ENCODE results near the gene PF4V1. TPM values are rescaled to one million over a fixed set of nuclear protein-coding genes. Genes with fewer than 3 reads are reported as not detected.

The PF4V1 gene
- total RNA-seq, 2 donors from 2014 or later, result not detected

DNA sequence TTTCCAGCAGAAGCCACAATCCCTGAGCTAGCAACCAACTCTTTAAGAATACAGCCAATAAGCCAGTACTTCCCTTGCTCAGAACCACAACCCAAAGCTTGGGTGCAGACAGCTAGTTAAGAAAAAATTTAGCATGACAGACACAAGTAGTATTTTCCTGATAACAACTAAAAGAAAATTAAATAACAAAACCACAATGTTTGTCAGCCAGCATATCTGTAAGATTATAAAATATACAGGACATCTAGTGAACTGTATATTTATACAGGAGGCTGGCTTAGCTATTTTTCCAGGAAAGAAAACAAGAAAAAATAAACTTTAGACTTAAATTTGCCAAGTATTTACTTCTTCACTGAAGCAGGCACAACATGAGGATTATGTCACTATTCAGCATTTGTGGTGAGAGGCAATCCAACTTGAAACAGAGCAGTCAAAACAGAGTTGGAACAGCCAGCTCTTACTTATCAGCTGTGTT, 6.6 kb downstream of the PF4V1 start:
- Histone ChIP-seq H3K4me3 (no peak overlapping the region), H3K4me1 (ENCODE audit: control insufficient read depth in 1 of 2, low read depth in 2 of 2) (peaks cover 4 to 13% of the 10 kb centered on the region in 2 donors), H3K27ac (no peak overlapping the region), H3K36me3 (no peaks in the 10 kb centered on the region), H3K27me3 (replicated peaks; ENCODE audit: insufficient read depth) (no peaks in the 10 kb centered on the region), H3K9me3 (no peaks in the 10 kb centered on the region)
- ATAC-seq (ENCODE audit: insufficient number of reproducible peaks, low FRiP score, low read depth) (no peak), DNase-seq (ENCODE audit: low spot score) (no peak)
- TF ChIP-seq, protein P1, sequence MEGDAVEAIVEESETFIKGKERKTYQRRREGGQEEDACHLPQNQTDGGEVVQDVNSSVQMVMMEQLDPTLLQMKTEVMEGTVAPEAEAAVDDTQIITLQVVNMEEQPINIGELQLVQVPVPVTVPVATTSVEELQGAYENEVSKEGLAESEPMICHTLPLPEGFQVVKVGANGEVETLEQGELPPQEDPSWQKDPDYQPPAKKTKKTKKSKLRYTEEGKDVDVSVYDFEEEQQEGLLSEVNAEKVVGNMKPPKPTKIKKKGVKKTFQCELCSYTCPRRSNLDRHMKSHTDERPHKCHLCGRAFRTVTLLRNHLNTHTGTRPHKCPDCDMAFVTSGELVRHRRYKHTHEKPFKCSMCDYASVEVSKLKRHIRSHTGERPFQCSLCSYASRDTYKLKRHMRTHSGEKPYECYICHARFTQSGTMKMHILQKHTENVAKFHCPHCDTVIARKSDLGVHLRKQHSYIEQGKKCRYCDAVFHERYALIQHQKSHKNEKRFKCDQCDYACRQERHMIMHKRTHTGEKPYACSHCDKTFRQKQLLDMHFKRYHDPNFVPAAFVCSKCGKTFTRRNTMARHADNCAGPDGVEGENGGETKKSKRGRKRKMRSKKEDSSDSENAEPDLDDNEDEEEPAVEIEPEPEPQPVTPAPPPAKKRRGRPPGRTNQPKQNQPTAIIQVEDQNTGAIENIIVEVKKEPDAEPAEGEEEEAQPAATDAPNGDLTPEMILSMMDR (IDR thresholded peaks at IDR 0.05), result no peak

DNA sequence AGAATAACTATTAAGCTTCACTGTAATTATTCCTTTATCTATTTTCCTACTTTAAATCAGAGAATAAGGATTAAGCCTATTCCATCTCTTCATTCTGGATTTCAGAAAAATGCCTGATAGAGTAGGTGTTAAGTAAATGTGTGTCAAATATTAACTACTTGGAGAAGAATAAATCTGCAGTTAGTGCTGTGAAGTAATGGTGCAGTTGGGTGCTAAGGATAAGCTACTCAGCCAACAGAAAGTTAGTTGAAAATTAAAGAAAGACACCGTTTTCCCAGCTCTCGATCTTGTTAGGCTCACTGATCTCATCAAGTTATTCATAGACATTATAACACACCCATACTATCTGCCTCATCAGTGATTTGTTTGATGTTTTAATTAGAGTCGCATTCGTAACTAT, 7.1 kb downstream of the PF4V1 start:
- no peak for ATAC-seq (ENCODE audit: insufficient number of reproducible peaks, low FRiP score, low read depth)
- no peaks in the 10 kb centered on the region for H3K36me3 ChIP-seq
- no peak overlapping the region for H3K27ac ChIP-seq

DNA sequence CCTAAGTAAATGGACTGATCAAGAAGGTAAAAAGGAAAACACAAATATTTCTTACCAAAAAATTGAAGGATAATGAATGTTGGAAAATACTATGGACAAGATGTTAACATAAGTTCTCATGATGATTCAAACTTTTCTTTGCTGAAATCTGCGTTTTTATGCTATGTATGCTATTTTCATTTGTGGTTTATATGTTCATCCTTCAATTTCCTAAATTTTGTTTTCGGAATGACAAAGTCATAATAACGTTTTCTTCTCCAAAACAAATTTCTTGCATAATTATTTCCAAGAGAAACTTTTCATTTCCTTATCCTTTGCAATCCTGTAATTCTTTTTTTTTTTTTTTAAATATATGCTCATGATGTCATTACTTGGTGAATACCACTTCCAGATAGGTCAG, 7.8 kb downstream of the PF4V1 start:
- H3K27ac ChIP-seq, result no peak overlapping the region
- H3K36me3 ChIP-seq, result no peaks in the 10 kb centered on the region
- H3K27me3 ChIP-seq (replicated peaks; ENCODE audit: insufficient read depth), result no peaks in the 10 kb centered on the region
- no peak for DNase-seq (ENCODE audit: low spot score)
- H3K4me1 ChIP-seq (ENCODE audit: control insufficient read depth in 1 of 2, low read depth in 2 of 2), result peaks cover 4 to 5% of the 10 kb centered on the region in 2 donors
- TF ChIP-seq, protein P1 (IDR thresholded peaks at IDR 0.05), result no peak
- ATAC-seq (ENCODE audit: insufficient number of reproducible peaks, low FRiP score, low read depth), result no peak
- H3K9me3 ChIP-seq, result no peaks in the 10 kb centered on the region
- no peak overlapping the region for H3K4me3 ChIP-seq

More for the DNA sequence above, 7.1 kb downstream of the PF4V1 start:
- Histone ChIP-seq H3K27me3 (replicated peaks; ENCODE audit: insufficient read depth) (no peaks in the 10 kb centered on the region), H3K4me3 (no peak overlapping the region), H3K9me3 (no peaks in the 10 kb centered on the region), H3K4me1 (ENCODE audit: control insufficient read depth in 1 of 2, low read depth in 2 of 2) (peaks cover 4 to 12% of the 10 kb centered on the region in 2 donors)
- no peak for DNase-seq (ENCODE audit: low spot score)
- TF ChIP-seq, protein P1 (IDR thresholded peaks at IDR 0.05), result no peak

DNA sequence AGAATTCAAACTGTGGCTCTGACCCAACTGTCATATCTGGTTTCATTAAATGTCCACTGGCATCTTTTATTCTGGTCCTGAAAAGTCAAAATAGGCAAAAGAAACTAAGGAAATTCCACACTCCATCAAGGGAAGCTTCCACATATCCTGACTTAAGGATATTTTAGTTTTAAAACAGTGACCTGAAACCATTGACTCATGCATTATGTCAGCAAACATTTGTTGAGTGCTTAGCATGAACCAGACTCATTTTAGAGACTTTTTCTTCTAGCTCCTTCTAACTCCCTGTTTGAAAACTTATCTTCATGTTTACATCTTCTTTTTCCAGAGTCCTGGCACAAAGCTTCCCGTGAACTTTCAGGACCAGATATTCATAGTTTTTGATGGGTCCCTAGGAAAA, 9.2 kb downstream of the PF4V1 start:
- Histone ChIP-seq H3K36me3 (no peaks in the 10 kb centered on the region), H3K27me3 (replicated peaks; ENCODE audit: insufficient read depth) (no peaks in the 10 kb centered on the region), H3K9me3 (no peaks in the 10 kb centered on the region), H3K4me3 (no peak overlapping the region), H3K4me1 (ENCODE audit: control insufficient read depth in 1 of 2, low read depth in 2 of 2) (no peaks in the 10 kb centered on the region), H3K27ac (no peak overlapping the region)
- TF ChIP-seq, protein P1 (IDR thresholded peaks at IDR 0.05), result no peak
- ATAC-seq (ENCODE audit: insufficient number of reproducible peaks, low FRiP score, low read depth) (no peak), DNase-seq (ENCODE audit: low spot score) (no peak)

DNA sequence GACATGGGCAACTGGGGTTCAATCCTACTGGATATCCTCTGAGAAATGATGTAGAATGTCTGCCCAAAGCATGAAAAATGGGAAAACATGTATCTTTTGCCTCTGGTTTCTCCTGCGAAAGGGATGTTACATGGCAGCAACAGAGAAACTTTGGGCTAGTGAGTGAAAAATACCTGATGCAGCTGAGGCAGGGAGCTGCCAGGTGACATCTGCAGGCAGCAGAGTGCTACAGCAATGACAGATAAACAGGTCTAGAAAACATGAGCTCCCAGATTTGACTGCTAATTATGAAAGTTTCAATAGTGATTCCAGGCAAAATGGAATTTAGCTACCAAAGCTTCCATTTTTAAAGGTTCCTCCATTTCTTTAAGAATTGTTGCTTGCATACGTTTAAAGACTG, 11.3 kb downstream of the PF4V1 start:
- TF ChIP-seq, protein P1 (IDR thresholded peaks at IDR 0.05), result no peak
- Histone ChIP-seq H3K36me3 (no peaks in the 10 kb centered on the region), H3K4me1 (ENCODE audit: control insufficient read depth in 1 of 2, low read depth in 2 of 2) (peaks cover 0 to 7% of the 10 kb centered on the region in 2 donors), H3K9me3 (no peaks in the 10 kb centered on the region), H3K27ac (no peak overlapping the region), H3K4me3 (no peak overlapping the region), H3K27me3 (replicated peaks; ENCODE audit: insufficient read depth) (no peaks in the 10 kb centered on the region)
- DNase-seq (ENCODE audit: low spot score) (no peak), ATAC-seq (ENCODE audit: insufficient number of reproducible peaks, low FRiP score, low read depth) (no peak)

All from thoracic aorta (tissue), 2 donors.